ENCODE data around the gene SUPT4H1.

SUPT4H1 gene

DNA sequence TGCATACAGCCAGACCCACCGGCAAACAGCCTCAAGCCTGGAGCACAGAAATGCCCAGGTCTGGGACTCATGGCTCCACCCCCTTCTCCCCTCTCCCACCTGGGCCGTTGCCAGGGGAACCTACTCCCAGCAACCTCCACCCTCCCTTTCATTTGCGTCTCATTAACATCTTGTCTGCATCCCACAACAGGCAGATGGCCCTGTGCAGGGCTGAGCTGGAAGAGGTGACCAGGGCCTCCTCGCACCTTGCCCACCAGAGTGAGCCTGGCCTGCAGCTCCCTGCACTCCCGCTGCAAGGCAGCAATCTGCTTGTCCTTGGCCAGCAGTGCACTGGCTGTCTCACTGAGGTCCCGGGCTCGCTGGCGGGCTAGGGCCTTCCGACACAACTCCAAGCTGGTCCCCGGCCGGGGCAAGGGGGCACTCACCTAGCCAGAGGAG lies 26.7 kb downstream of the SUPT4H1 start:
- Histone ChIP-seq H3K4me1 (ENCODE audit: control insufficient read depth in 5 of 5, insufficient read depth in 5 of 5, low read length in 5 of 5) (peaks cover 2 to 37% (median 14%) of the 10 kb centered on the region in 5 donors), H3K27ac (ENCODE audit: low read depth, low read length) (no peak overlapping the region), H3K36me3 (ENCODE audit: control insufficient read depth in 5 of 5, insufficient read depth in 5 of 5, low read length in 5 of 5) (no peaks in the 10 kb centered on the region), H3K9ac (ENCODE audit: low read length in 5 of 5) (peak overlapping the region in 1 of 5 donors; percentile 65), H3K9me3 (ENCODE audit: control insufficient read depth in 5 of 5, low read length in 5 of 5) (no peaks in the 10 kb centered on the region), H3K27me3 (ENCODE audit: control insufficient read depth in 5 of 5, insufficient read depth in 4 of 5, low read length in 5 of 5) (peaks cover 18 to 51% (median 24%) of the 10 kb centered on the region in 5 donors), H3K4me3 (ENCODE audit: low read depth in 1 of 5, low read length in 5 of 5) (peak overlapping the region in 4 of 5 donors; percentile 60 to 86 (median 61))

GRCh38 chr17:58324409-58325288 lies 27.4 kb downstream of the SUPT4H1 start:
- peaks cover 18 to 51% (median 24%) of the 10 kb centered on the region in 5 donors for H3K27me3 ChIP-seq (ENCODE audit: control insufficient read depth in 5 of 5, insufficient read depth in 4 of 5, low read length in 5 of 5)
- H3K4me3 ChIP-seq (ENCODE audit: low read depth in 1 of 5, low read length in 5 of 5), result peak overlapping the region; percentile 60 to 86 (median 61)
- no peaks in the 10 kb centered on the region for H3K9me3 ChIP-seq (ENCODE audit: control insufficient read depth in 5 of 5, low read length in 5 of 5)
- peak overlapping the region in 3 of 5 donors; percentile 46 to 71 (median 55) for H3K9ac ChIP-seq (ENCODE audit: low read length in 5 of 5)
- H3K36me3 ChIP-seq (ENCODE audit: control insufficient read depth in 5 of 5, insufficient read depth in 5 of 5, low read length in 5 of 5), result no peaks in the 10 kb centered on the region
- H3K27ac ChIP-seq (ENCODE audit: low read depth, low read length), result no peak overlapping the region
- H3K4me1 ChIP-seq (ENCODE audit: control insufficient read depth in 5 of 5, insufficient read depth in 5 of 5, low read length in 5 of 5), result peaks cover 2 to 35% (median 13%) of the 10 kb centered on the region in 5 donors

- Histone ChIP-seq H3K27ac (ENCODE audit: low read depth, low read length) (no peak overlapping the region), H3K9ac (ENCODE audit: low read length in 5 of 5) (peak overlapping the region in 4 of 5 donors; percentile 43 to 71 (median 50)), H3K36me3 (ENCODE audit: control insufficient read depth in 5 of 5, insufficient read depth in 5 of 5, low read length in 5 of 5) (no peaks in the 10 kb centered on the region), H3K4me1 (ENCODE audit: control insufficient read depth in 5 of 5, insufficient read depth in 5 of 5, low read length in 5 of 5) (peaks cover 2 to 29% (median 13%) of the 10 kb centered on the region in 5 donors), H3K9me3 (ENCODE audit: control insufficient read depth in 5 of 5, low read length in 5 of 5) (no peaks in the 10 kb centered on the region), H3K4me3 (ENCODE audit: low read depth in 1 of 5, low read length in 5 of 5) (peak overlapping the region; percentile 48 to 86 (median 61)), H3K27me3 (ENCODE audit: control insufficient read depth in 5 of 5, insufficient read depth in 4 of 5, low read length in 5 of 5) (peaks cover 12 to 48% (median 22%) of the 10 kb centered on the region in 5 donors)
Measured at GRCh38 chr17:58324056-58324408, 28.0 kb downstream of the SUPT4H1 start.

DNA sequence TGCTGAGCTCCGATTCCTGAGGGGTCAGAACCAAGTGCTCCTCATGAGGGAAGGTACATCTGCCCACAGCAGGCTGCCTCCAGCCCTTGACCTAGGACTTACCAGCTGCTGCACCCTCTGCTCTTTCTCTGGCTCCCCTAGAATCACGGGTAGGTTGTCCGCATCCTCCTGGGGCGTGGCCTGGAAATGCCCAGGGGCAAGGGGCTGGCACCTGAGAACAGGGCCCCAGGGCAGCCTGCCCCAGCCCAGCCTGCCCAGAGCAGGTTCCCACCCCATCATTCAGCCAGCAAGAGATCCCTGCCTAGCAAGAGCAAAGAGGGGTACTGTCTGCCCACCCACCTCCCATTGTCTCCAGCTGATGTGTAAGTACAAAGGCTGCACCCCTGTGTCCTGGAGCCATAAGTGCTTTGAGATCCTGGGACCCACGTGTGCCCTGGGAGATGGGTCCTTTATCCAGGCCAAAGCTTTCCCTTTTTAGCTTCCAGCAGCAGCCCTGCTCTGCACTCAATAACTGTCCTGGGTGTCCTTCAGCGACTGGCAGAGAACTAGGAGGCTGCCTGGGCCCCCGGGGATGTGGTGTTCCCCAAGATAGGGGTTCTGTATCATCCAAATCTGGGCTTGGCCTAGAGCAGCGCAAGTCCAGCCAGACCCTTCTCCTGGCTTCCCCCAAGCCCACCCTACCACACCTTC lies 28.5 kb downstream of the SUPT4H1 start:
- Histone ChIP-seq H3K4me3 (ENCODE audit: low read depth in 1 of 5, low read length in 5 of 5) (peak overlapping the region; percentile 48 to 86 (median 61)), H3K4me1 (ENCODE audit: control insufficient read depth in 5 of 5, insufficient read depth in 5 of 5, low read length in 5 of 5) (peaks cover 2 to 24% (median 13%) of the 10 kb centered on the region in 5 donors), H3K9me3 (ENCODE audit: control insufficient read depth in 5 of 5, low read length in 5 of 5) (no peaks in the 10 kb centered on the region), H3K36me3 (ENCODE audit: control insufficient read depth in 5 of 5, insufficient read depth in 5 of 5, low read length in 5 of 5) (no peaks in the 10 kb centered on the region), H3K9ac (ENCODE audit: low read length in 5 of 5) (peak overlapping the region in 2 of 5 donors; percentile 43 to 71), H3K27me3 (ENCODE audit: control insufficient read depth in 5 of 5, insufficient read depth in 4 of 5, low read length in 5 of 5) (peaks cover 7 to 43% (median 19%) of the 10 kb centered on the region in 5 donors), H3K27ac (ENCODE audit: low read depth, low read length) (no peak overlapping the region)

DNA sequence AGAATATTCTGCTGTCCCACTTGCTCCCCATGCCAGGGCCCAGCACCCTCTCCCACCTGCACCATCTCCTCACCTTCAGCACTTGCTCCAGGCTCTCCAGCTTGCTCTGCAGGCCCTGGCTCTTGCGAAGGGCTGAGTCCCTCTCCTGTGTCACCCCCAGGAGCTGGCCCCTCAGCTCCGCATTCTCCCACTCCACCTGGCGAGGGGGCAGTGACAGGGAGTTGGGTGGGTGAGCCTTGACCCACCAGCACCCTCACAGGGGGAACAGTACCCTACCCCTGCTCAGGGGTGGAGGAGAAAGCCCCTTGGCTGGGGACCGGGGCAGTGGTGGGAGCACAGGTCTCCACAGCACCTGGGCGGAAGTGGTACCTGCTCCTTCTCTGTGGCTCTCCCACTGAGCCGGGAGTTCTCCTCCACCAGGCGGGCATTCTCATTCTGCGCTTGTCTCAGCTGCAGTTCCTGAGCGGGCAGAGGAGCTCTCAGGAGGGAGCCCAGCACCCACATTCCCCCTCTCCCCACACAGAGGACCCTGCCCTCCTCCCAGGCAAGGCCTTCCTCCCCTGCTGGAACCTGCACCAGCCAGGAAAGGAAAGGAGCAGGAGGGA lies 29.3 kb downstream of the SUPT4H1 start:
- Histone ChIP-seq H3K4me1 (ENCODE audit: control insufficient read depth in 5 of 5, insufficient read depth in 5 of 5, low read length in 5 of 5) (peaks cover 2 to 19% (median 13%) of the 10 kb centered on the region in 5 donors), H3K36me3 (ENCODE audit: control insufficient read depth in 5 of 5, insufficient read depth in 5 of 5, low read length in 5 of 5) (no peaks in the 10 kb centered on the region), H3K9me3 (ENCODE audit: control insufficient read depth in 5 of 5, low read length in 5 of 5) (no peaks in the 10 kb centered on the region), H3K27me3 (ENCODE audit: control insufficient read depth in 5 of 5, insufficient read depth in 4 of 5, low read length in 5 of 5) (peaks cover 0 to 35% (median 10%) of the 10 kb centered on the region in 5 donors), H3K4me3 (ENCODE audit: low read depth in 1 of 5, low read length in 5 of 5) (no peak overlapping the region), H3K9ac (ENCODE audit: low read length in 5 of 5) (no peak overlapping the region), H3K27ac (ENCODE audit: low read depth, low read length) (no peak overlapping the region)

DNA sequence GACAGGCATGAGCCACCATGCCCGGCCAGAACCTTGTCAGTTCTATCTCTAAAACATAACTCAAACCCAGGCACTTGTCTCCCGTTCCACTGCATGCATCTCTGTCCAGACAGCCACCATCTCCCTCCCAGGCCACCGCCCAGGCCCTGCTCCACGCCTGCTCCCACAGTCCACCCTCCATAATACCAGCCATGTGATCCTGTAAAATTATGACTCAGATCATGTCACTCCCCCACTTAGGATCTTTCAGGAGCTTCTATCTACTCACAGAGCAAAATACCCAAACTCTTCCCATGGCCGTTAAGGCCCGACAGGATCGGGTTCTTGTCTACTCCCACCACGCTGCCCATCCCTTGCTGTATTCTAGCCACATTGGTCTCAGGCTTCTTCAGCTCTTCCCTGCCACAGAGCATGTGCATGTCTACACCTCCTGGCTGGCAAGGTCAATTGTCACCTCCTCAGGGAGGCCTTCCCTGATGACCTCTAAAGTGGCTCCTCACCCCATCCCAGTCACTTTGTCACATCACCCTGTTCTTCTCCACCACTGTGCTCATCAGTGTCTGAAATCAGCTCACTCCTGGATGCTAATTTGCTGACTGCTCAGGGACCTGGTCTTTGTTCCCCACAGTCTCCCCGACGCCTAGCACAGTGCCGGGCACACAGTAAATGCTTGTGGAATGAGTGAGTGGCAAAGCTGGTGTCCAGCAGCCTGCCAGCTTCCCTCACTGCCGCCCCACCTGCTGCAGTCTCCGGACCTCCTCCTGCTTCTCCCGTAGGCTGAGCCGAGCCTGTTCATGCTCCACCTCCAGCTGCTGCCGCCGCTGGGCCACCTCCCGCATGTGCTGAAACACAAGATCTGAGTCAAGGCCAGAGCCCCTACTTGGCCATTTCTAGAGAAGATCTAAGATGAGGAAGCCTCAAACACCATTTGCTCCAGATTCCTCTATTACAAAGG lies 30.2 kb downstream of the SUPT4H1 start:
- Histone ChIP-seq H3K27me3 (ENCODE audit: control insufficient read depth in 5 of 5, insufficient read depth in 4 of 5, low read length in 5 of 5) (peaks cover 0 to 29% (median 7%) of the 10 kb centered on the region in 5 donors), H3K9ac (ENCODE audit: low read length in 5 of 5) (no peak overlapping the region), H3K9me3 (ENCODE audit: control insufficient read depth in 5 of 5, low read length in 5 of 5) (no peaks in the 10 kb centered on the region), H3K4me1 (ENCODE audit: control insufficient read depth in 5 of 5, insufficient read depth in 5 of 5, low read length in 5 of 5) (peaks cover 2 to 19% (median 13%) of the 10 kb centered on the region in 5 donors), H3K4me3 (ENCODE audit: low read depth in 1 of 5, low read length in 5 of 5) (no peak overlapping the region), H3K36me3 (ENCODE audit: control insufficient read depth in 5 of 5, insufficient read depth in 5 of 5, low read length in 5 of 5) (no peaks in the 10 kb centered on the region), H3K27ac (ENCODE audit: low read depth, low read length) (no peak overlapping the region)

DNA sequence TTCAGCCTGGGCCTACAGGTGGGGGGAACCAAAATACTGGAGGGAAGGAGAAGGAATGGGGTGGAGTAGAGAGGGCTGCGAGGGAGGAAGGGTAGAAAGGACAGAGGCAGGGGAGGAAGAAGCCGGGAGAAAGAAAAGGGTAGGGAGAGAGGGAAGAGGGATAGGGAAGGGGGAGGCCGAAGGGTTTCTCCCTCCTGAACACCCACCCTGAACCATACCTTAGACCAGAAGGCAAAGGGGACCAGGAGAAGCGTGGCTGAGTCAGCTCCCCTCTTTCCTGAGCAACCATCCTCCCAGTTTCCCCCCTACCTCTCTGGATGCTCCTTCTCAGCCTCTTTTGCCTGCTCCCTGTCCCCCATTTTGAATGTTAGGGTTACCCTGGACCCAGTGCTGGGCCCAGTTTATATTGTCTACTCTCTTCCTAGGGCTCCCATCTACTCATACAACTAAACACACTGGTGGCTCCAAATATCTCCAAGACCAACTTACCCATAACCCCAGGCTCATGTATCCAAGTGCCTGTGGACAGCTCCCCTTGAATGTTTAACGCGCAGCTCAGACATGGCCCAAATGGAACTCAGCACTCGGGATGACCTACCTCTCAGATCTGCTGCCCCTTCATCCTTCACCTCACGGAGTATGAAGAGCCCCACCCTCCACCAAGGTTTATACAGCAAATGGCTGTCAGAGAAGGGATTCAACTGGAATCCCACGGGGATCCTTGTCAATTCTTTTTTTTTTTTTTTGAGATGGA lies 31.3 kb downstream of the SUPT4H1 start:
- no peaks in the 10 kb centered on the region for H3K9me3 ChIP-seq (ENCODE audit: control insufficient read depth in 5 of 5, low read length in 5 of 5)
- H3K9ac ChIP-seq (ENCODE audit: low read length in 5 of 5), result no peak overlapping the region
- H3K4me1 ChIP-seq (ENCODE audit: control insufficient read depth in 5 of 5, insufficient read depth in 5 of 5, low read length in 5 of 5), result peaks cover 2 to 19% (median 13%) of the 10 kb centered on the region in 5 donors
- no peaks in the 10 kb centered on the region for H3K36me3 ChIP-seq (ENCODE audit: control insufficient read depth in 5 of 5, insufficient read depth in 5 of 5, low read length in 5 of 5)
- no peak overlapping the region for H3K4me3 ChIP-seq (ENCODE audit: low read depth in 1 of 5, low read length in 5 of 5)
- peaks cover 0 to 21% (median 4%) of the 10 kb centered on the region in 5 donors for H3K27me3 ChIP-seq (ENCODE audit: control insufficient read depth in 5 of 5, insufficient read depth in 4 of 5, low read length in 5 of 5)
- no peak overlapping the region for H3K27ac ChIP-seq (ENCODE audit: low read depth, low read length)

- Histone ChIP-seq H3K27ac (ENCODE audit: low read depth, low read length) (no peak overlapping the region), H3K9ac (ENCODE audit: low read length in 5 of 5) (no peak overlapping the region), H3K36me3 (ENCODE audit: control insufficient read depth in 5 of 5, insufficient read depth in 5 of 5, low read length in 5 of 5) (no peaks in the 10 kb centered on the region), H3K27me3 (ENCODE audit: control insufficient read depth in 5 of 5, insufficient read depth in 4 of 5, low read length in 5 of 5) (peaks cover 0 to 15% (median 4%) of the 10 kb centered on the region in 5 donors), H3K4me1 (ENCODE audit: control insufficient read depth in 5 of 5, insufficient read depth in 5 of 5, low read length in 5 of 5) (peaks cover 2 to 16% (median 12%) of the 10 kb centered on the region in 5 donors), H3K9me3 (ENCODE audit: control insufficient read depth in 5 of 5, low read length in 5 of 5) (no peaks in the 10 kb centered on the region), H3K4me3 (ENCODE audit: low read depth in 1 of 5, low read length in 5 of 5) (no peak overlapping the region)
Measured at GRCh38 chr17:58320163-58320558, 31.8 kb downstream of the SUPT4H1 start.

Measured in subcutaneous abdominal adipose tissue (tissue), 5 donors.